Measurements from ENCODE around the gene INTS11. TPM values are rescaled to one million over a fixed set of nuclear protein-coding genes. Genes with fewer than 3 reads are reported as not detected.

Gene INTS11
- polyA plus RNA-seq, 1 experiment = 52.8 TPM

DNA sequence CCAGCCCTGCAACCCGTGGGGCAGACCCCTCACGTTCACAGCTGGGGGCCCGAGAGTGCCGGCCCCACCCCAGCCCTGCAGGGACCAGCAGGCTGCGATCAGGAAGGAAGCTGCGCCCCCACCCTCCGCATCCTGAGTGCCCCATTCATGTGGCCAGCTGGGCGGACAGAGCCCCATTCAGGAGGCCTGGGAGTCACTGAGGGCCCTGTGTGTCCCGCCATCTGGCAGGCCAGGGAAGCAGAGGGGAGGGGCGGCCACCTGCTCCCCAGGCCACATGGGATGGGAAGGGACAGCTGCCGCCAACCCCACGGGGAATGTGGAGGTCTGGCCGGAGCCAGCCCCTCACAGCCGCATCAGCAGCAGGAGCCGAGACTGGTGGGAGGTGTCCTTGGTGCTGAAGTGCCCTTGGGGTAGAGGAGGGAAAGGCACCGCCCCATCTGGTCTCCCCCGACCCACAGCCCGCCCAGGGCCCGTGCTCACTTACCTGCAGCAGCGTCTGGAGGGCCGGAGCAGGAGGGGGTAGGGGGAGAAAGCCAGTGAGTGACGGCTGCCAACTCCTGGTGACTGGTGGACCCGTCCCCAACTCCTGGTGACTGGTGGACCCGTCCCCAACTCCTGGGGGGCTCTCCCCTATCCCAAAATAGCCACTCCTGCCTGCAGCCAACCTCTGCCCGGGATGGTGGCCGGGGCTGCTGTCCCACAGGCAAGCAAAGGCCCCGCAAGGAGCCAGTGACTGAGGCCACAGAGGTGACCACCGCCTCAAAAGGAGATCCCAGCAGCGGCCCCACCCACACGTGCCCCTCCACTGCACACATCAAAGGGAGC, 25.4 kb downstream of the INTS11 start:
- DNase-seq (ENCODE audit: low read depth, low spot score) = no peak
- ChIA-PET CTCF (no interaction called here), POLR2A (no interaction called here)
- TF ChIP-seq, protein P1, sequence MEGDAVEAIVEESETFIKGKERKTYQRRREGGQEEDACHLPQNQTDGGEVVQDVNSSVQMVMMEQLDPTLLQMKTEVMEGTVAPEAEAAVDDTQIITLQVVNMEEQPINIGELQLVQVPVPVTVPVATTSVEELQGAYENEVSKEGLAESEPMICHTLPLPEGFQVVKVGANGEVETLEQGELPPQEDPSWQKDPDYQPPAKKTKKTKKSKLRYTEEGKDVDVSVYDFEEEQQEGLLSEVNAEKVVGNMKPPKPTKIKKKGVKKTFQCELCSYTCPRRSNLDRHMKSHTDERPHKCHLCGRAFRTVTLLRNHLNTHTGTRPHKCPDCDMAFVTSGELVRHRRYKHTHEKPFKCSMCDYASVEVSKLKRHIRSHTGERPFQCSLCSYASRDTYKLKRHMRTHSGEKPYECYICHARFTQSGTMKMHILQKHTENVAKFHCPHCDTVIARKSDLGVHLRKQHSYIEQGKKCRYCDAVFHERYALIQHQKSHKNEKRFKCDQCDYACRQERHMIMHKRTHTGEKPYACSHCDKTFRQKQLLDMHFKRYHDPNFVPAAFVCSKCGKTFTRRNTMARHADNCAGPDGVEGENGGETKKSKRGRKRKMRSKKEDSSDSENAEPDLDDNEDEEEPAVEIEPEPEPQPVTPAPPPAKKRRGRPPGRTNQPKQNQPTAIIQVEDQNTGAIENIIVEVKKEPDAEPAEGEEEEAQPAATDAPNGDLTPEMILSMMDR (IDR thresholded peaks at IDR 0.05; ENCODE audit: low read depth, low read length) = no peak
- H3K27ac ChIP-seq (ENCODE audit: low read depth, low read length) = no peak overlapping the region
- H3K4me3 ChIP-seq (ENCODE audit: low read depth, low read length) = no peak overlapping the region
- H3K27me3 ChIP-seq (ENCODE audit: control insufficient read depth, insufficient read depth, low read length) = no peaks in the 10 kb centered on the region
- H3K9me3 ChIP-seq (ENCODE audit: control insufficient read depth, insufficient read depth, low read length) = peaks cover 7% of the 10 kb centered on the region; the same call in 1 of the 2 replicates

DNA sequence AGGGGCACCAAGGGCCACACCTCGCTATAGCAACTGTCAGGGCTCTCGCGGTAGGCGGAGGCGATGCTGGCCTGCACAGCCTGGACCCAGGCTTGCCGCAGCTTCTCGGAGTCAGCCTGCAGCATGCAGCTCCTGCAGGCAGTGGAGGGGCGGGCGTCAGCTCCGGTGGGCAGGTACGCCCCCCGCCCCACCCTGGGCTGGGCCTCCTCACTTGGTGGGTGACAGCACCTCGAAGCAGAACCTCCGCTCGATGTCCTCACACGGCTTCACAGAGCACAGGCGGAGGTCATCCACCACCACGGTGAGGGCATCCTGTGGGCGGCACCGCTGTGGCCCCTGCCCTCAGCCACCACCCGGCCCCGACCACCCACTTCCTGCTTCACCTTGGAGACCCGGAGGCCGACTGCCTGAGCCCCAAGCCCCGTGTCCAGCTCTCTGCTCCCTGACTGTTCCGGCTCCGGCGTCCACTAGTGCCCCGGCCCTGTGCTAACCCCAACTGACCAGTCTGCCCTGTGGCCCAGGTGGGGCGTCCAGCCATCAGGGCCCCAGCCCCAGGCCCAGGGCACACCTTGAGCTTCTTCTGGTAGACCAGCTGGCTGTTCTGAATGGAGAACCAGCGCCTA, 26.5 kb downstream of the INTS11 start:
- H3K4me3 ChIP-seq (ENCODE audit: low read depth, low read length) = no peak overlapping the region
- POLR2A ChIA-PET = no interaction called here
- H3K27me3 ChIP-seq (ENCODE audit: control insufficient read depth, insufficient read depth, low read length) = no peaks in the 10 kb centered on the region
- no peak for DNase-seq (ENCODE audit: low read depth, low spot score)
- H3K27ac ChIP-seq (ENCODE audit: low read depth, low read length) = no peak overlapping the region
- CTCF ChIA-PET = no interaction called here
- TF ChIP-seq, protein P1 (IDR thresholded peaks at IDR 0.05; ENCODE audit: low read depth, low read length) = no peak
- H3K9me3 ChIP-seq (ENCODE audit: control insufficient read depth, insufficient read depth, low read length) = peaks cover 7% of the 10 kb centered on the region; the same call in 1 of the 2 replicates

DNA sequence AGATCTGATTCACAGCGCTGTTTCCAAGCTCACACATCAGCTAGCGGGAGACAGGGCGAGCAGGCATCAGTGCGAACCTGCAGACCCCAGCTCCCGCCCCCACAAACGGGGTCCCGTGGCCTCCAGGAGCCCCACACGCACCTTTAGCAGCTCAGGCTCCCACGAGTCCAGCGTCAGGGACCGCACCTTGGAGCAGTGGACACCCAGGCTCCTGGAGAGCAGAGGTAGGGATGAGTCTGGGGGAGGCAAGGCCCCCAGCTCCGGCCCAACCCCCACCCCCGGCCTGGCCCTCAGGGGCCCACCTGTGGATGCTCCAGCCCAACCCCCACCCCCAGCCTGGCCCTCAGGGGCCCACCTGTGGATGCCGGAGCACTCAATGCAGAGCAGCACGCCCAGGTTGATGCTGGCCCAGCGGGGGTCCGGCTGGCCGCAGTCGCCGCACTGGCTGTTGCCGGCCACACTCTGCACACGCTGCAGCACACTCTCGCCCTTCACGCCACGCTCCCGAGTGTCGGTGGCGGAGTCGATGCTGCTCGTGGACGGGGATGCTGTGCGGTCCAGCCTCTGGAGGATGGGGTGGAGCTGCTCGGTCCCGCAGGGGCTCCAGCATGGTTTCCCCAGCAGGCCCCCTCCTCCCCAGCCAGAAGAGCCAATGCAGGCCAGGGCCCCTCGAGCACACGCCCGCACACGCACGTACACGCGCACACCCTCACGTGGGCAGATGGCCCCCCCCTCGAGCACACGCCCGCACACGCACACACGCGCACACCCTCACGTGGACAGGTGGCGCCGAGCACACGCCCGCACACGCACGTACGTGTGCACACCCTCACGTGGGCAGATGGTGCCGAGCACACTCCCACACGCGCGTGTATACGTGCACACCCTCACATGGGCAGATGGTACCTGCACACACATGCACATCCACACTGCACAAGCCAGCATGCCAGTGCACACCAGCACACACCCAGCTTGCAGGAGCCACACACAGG, 28.1 kb downstream of the INTS11 start:
- POLR2A ChIA-PET = no interaction called here

DNA sequence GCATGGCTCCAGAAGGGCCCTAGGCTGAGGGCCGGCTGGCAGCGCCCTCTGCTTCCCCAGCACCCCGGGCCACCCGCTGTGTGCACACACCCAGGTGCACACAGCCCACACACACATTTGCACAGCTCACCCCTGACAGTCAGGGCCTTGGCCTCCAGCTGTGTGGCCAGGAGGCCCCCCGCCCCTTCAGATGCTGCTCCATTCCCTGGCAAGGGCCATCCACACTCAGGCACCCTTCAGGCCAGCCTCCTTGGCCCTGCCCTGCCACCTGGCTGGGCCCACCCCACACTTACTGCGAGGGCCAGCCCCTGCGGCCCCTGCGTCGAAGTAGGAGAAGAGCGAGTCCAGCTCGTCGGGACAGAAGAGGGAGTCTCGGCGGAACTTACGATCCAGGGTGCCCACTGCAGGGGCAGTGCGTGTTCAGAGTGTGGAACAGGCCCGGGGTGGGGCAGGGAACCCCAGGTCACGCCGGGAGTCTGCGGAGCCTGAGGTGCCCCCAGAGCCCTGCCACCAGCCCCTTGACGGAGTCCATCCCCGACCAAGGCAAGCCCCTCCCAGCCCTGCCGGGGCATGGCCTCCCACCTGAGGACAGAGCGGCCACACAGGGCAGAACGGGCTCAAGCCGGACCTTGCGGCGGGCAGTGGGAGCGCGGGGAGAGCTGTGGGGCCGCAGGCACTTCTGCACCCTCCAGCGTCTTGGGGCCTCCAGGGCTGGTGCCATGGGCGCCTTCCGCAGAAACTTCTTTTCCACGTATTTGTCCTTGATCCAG, 29.1 kb downstream of the INTS11 start:
- no peak for DNase-seq (ENCODE audit: low read depth, low spot score)
- H3K9me3 ChIP-seq (ENCODE audit: control insufficient read depth, insufficient read depth, low read length) = peaks cover 7% of the 10 kb centered on the region; the same call in 1 of the 2 replicates
- ChIA-PET CTCF (no interaction called here), POLR2A (interaction anchor here (0.9 kb wide), 1 partner anchor 10 kb away, joined by 3 read pairs; no protein-coding TSS in a partner anchor)
- no peak overlapping the region for H3K27ac ChIP-seq (ENCODE audit: low read depth, low read length)
- TF ChIP-seq, protein P1 (IDR thresholded peaks at IDR 0.05; ENCODE audit: low read depth, low read length) = no peak
- no peak overlapping the region for H3K4me3 ChIP-seq (ENCODE audit: low read depth, low read length)
- no peaks in the 10 kb centered on the region for H3K27me3 ChIP-seq (ENCODE audit: control insufficient read depth, insufficient read depth, low read length)

More for the DNA sequence above, 28.1 kb downstream of the INTS11 start:
- Histone ChIP-seq H3K27ac (ENCODE audit: low read depth, low read length) (no peak overlapping the region), H3K4me3 (ENCODE audit: low read depth, low read length) (no peak overlapping the region), H3K9me3 (ENCODE audit: control insufficient read depth, insufficient read depth, low read length) (peaks cover 7% of the 10 kb centered on the region; the same call in 1 of the 2 replicates), H3K27me3 (ENCODE audit: control insufficient read depth, insufficient read depth, low read length) (no peaks in the 10 kb centered on the region)
- DNase-seq (ENCODE audit: low read depth, low spot score) = no peak
- TF ChIP-seq, protein P1 (IDR thresholded peaks at IDR 0.05; ENCODE audit: low read depth, low read length) = no peak
- CTCF ChIA-PET = no interaction called here
